K562 (cell line): ENCODE measurements around the gene NPFF. TPM values are rescaled to one million over a fixed set of nuclear protein-coding genes. Genes with fewer than 3 reads are reported as not detected.

ENCODE experiments used
- ATAC-seq: fragments of 200-7000 bp; cut with Tn5 transposase; 3 replicates; pipeline ENCODE4 v1.9.1; 2020; ENCODE audit warnings: moderate library complexity
- BruUV-seq: library from RNA; stranded (reverse); fragments of 400-500 nt; replicated peaks from 2 replicates; lab custom pipeline; 2021; lab: Mats Ljungman, UMichigan
- CTCF ChIA-PET: fragments of 300-600 bp; formaldehyde crosslinking; extraction: SDS; loops from one replicate; lab custom pipeline; 2021; ENCODE audit warnings: low intra/inter-chr PET ratio; lab: Yijun Ruan, JAX
- POLR2A ChIA-PET: fragments of 300-600, 350-650 bp; sonication (Branson Sonifier 250); formaldehyde crosslinking; extraction: SDS; loops from one replicate; lab custom pipeline; 2021; ENCODE audit warnings: antibody characterized with exemption, inconsistent platforms; lab: Yijun Ruan, JAX
- DNase-seq, 4 experiments: peaks; one replicate each; pipeline versions ENCODE4 v3.0.0 to v3.0.0-alpha.2; 2011 to 2018; ENCODE audit warnings: low spot score in 3 of 4, mixed read lengths in 3 of 4; ENCODE audit errors: extremely low read depth in 1 of 4
- FAIRE-seq: peaks from 2 replicates; lab custom pipeline; 2011; peaks lifted over from hg19 to GRCh38; lab: Jason Lieb, UNC
- H2AFZ ChIP-seq: 2 replicates; pipeline ENCODE4 v1.6.0; 2011; ENCODE audit warnings: low read depth, low read length, control low read depth, inconsistent platforms
- H3K27ac ChIP-seq: fragments of 200-600 bp; 3 replicates; pipeline ENCODE4 v1.8.0; 2011; ENCODE audit warnings: low read depth, mild to moderate bottlenecking, control low read depth, inconsistent platforms, low read length, moderate library complexity, mixed read lengths; ENCODE audit errors: extremely low read depth
- H3K27me3 ChIP-seq, 2 experiments: fragments of 300-600 bp in 1 of 2; 2 replicates in 1 of 2; 3 replicates in 1 of 2; pipeline versions ENCODE4 v1.6.0 to v1.8.0; 2011; ENCODE audit warnings: inconsistent platforms in 2 of 2, low read length in 2 of 2, mild to moderate bottlenecking in 1 of 2, mixed read lengths in 1 of 2, moderate library complexity in 1 of 2; ENCODE audit not compliant: control insufficient read depth in 2 of 2, insufficient read depth in 2 of 2
- H3K36me3 ChIP-seq: fragments of 300-600 bp; 3 replicates; pipeline ENCODE4 v1.8.0; 2011; ENCODE audit warnings: mild to moderate bottlenecking, low read length, inconsistent platforms; ENCODE audit not compliant: control insufficient read depth, insufficient read depth
- H3K4me1 ChIP-seq, 2 experiments: fragments of 200-600 bp in 1 of 2; replicated peaks in 1 of 2; 2 replicates in 1 of 2; 3 replicates in 1 of 2; pipeline versions ENCODE4 v1.5.1 to v1.8.0; 2011; ENCODE audit warnings: inconsistent platforms in 2 of 2, low read length in 2 of 2, mild to moderate bottlenecking in 1 of 2, mixed read lengths in 1 of 2, moderate library complexity in 1 of 2; ENCODE audit not compliant: control insufficient read depth in 2 of 2, insufficient read depth in 2 of 2
- H3K4me2 ChIP-seq: 2 replicates; pipeline ENCODE4 v1.6.1; 2011; ENCODE audit warnings: low read length, control low read depth, inconsistent platforms, mixed read lengths; ENCODE audit not compliant: insufficient read depth
- H3K4me3 ChIP-seq: fragments of 200-600 bp; sonication (generic), shearing (Covaris generic); 2 replicates; pipeline ENCODE4 v1.5.1; 2016; ENCODE audit warnings: control low read depth, inconsistent platforms
- H3K79me2 ChIP-seq: fragments of 200-600 bp; 3 replicates; pipeline ENCODE4 v1.8.0; 2011; ENCODE audit warnings: low read length, inconsistent platforms; ENCODE audit not compliant: control insufficient read depth, insufficient read depth
- H3K9ac ChIP-seq, 2 experiments: 2 replicates each; pipeline versions ENCODE4 v1.6.0 to v1.6.1; 2011; ENCODE audit warnings: low read depth in 2 of 2, low read length in 2 of 2, control low read depth in 1 of 2, inconsistent platforms in 1 of 2, mild to moderate bottlenecking in 1 of 2, mixed read lengths in 1 of 2; ENCODE audit not compliant: insufficient read depth in 1 of 2
- H3K9me1 ChIP-seq: one replicate; pipeline ENCODE4 v1.6.0; 2011; ENCODE audit warnings: inconsistent platforms, mild to moderate bottlenecking, low read length, moderate library complexity; ENCODE audit not compliant: control insufficient read depth, insufficient read depth
- H3K9me3 ChIP-seq: replicated peaks from 2 replicates; pipeline ENCODE4 v1.5.1; 2011; ENCODE audit warnings: low read depth, low read length, inconsistent platforms; ENCODE audit not compliant: control insufficient read depth, insufficient read depth
- H4K20me1 ChIP-seq: replicated peaks from 2 replicates; pipeline ENCODE4 v1.6.1; 2011; ENCODE audit warnings: low read length, inconsistent platforms, mixed read lengths; ENCODE audit not compliant: control insufficient read depth, insufficient read depth
- ARNT ChIP-seq, 2 experiments: fragments of 450-650 bp; IDR thresholded peaks; 2 replicates each; pipeline ENCODE4 v1.6.1; 2016; ENCODE audit warnings: mild to moderate bottlenecking in 1 of 2
- ASH1L ChIP-seq: fragments of 450-650 bp; IDR thresholded peaks from 2 replicates; pipeline ENCODE4 v1.6.1; 2018; ENCODE audit warnings: borderline replicate concordance, mild to moderate bottlenecking, low read depth; ENCODE audit not compliant: partially characterized antibody
- BMI1 ChIP-seq: fragments of 150-350 bp; IDR thresholded peaks from 2 replicates; pipeline ENCODE4 v1.6.1; 2014; ENCODE audit warnings: low read length
- CBX3 ChIP-seq, 2 experiments: IDR thresholded peaks; 1 replicate in 1 of 2; 2 replicates in 1 of 2; pipeline ENCODE4 v1.6.1; 2012; ENCODE audit warnings: inconsistent platforms in 2 of 2, low read length in 2 of 2, borderline replicate concordance in 1 of 2, control low read depth in 1 of 2
- CREM ChIP-seq: IDR thresholded peaks from 2 replicates; pipeline ENCODE4 v1.6.1; 2014; ENCODE audit warnings: antibody characterized with exemption, low read depth
- DPF2 ChIP-seq: fragments of 450-650 bp; IDR thresholded peaks from 2 replicates; pipeline ENCODE4 v1.6.1; 2016
- E2F8 ChIP-seq: fragments of 450-650 bp; IDR thresholded peaks from 2 replicates; pipeline ENCODE4 v1.7.1; 2018; ENCODE audit warnings: mild to moderate bottlenecking, low read depth; ENCODE audit not compliant: partially characterized antibody
- ETV6 ChIP-seq, 3 experiments: fragments of 150-350 bp in 1 of 3; sonication (generic) in 1 of 3; formaldehyde crosslinking in 1 of 3; IDR thresholded peaks; 2 replicates each; pipeline versions ENCODE4 v1.6.1 to v1.8.0; 2014 to 2022; ENCODE audit warnings: borderline replicate concordance in 2 of 3, low read depth in 2 of 3, antibody characterized with exemption in 1 of 3, low read length in 1 of 3, mild to moderate bottlenecking in 1 of 3, missing genetic modification reagents in 1 of 3
- HNRNPK ChIP-seq: fragments of 200-400 bp; formaldehyde crosslinking; IDR thresholded peaks from one replicate; pipeline ENCODE4 v1.6.1; 2018; ENCODE audit warnings: mild to moderate bottlenecking, low read depth, low read length; ENCODE audit not compliant: poor library complexity, severe bottlenecking
- LEF1 ChIP-seq: fragments of 450-650 bp; IDR thresholded peaks from 2 replicates; pipeline ENCODE4 v1.6.1; 2016; ENCODE audit warnings: mild to moderate bottlenecking
- PCBP2 ChIP-seq: fragments of 200-400 bp; formaldehyde crosslinking; IDR thresholded peaks from 2 replicates; pipeline ENCODE4 v1.6.1; 2018; ENCODE audit warnings: low read length, low read depth, mild to moderate bottlenecking, moderate library complexity; ENCODE audit not compliant: poor library complexity, severe bottlenecking
- RB1 ChIP-seq: fragments of 450-650 bp; IDR thresholded peaks from 2 replicates; pipeline ENCODE4 v1.6.1; 2017; ENCODE audit warnings: low read depth, mild to moderate bottlenecking
- RBM39 ChIP-seq: fragments of 200-400 bp; formaldehyde crosslinking; optimal IDR thresholded peaks from 2 replicates; pipeline ENCODE3; 2018; ENCODE audit warnings: low read depth, low read length
- RCOR1 ChIP-seq, 2 experiments: IDR thresholded peaks; 2 replicates each; pipeline ENCODE4 v1.6.1; 2012; ENCODE audit warnings: low read depth in 2 of 2, low read length in 2 of 2, borderline replicate concordance in 1 of 2, improper control_type of control experiment in 1 of 2
- ZBTB34 ChIP-seq: fragments of 250-450 bp; sonication (Bioruptor Pico); IDR thresholded peaks from 2 replicates; pipeline ENCODE4 v1.8.0; 2021; ENCODE audit warnings: mild to moderate bottlenecking, moderate library complexity
- ZKSCAN1 ChIP-seq: fragments of 150-350 bp; IDR thresholded peaks from 2 replicates; pipeline ENCODE4 v1.6.1; 2016; ENCODE audit warnings: low read depth, low read length
- WGBS: fragments of 100-300 bp; shearing (Covaris generic); methylation state at CpG from one replicate; pipeline ENCODE4 v1.1.6; 2016; ENCODE audit warnings: low coverage, mixed read lengths; ENCODE audit not compliant: insufficient coverage; ENCODE audit errors: missing lambda C conversion rate; 5-methylcytosine and 5-hydroxymethylcytosine counted together
- in situ Hi-C: fragments of 300-500 bp; cut with MboI; formaldehyde crosslinking; loops from 4 replicates; pipeline ENCODE4 v1.15.0; 2018; ENCODE audit warnings: inconsistent platforms, mixed read lengths
- intact Hi-C: fragments of 100-400 bp; cut with micrococcal nuclease; formaldehyde crosslinking; loops from 2 replicates; pipeline ENCODE4 v1.14.2; 2022
- polyA plus RNA-seq, 8 experiments: library from polyadenylated mRNA; depleted of rRNA in 4 of 8; stranded (reverse) in 5 of 8; unstranded in 3 of 8; fragments of >200 nt; fragmentation: Nextera tagmentation in 2 of 8; fragmentation: Illumina TruSeq in 1 of 8; extraction: Ambion mirVana in 2 of 8; extraction: Trizol in 1 of 8; gene quantifications; 2 replicates each; pipeline versions ENCODE4 v1.2.1 to v1.2.3, GENCODE V29; 2011 to 2014; ENCODE audit warnings: inconsistent platforms in 1 of 8, missing spikeins in 1 of 8
- total RNA-seq, 7 experiments: library from RNA; depleted of rRNA in 6 of 7; stranded (reverse); fragments of >200 nt in 6 of 7; fragmentation: Illumina TruSeq in 2 of 7; extraction: Trizol in 2 of 7; gene quantifications; 2 replicates each; pipeline versions ENCODE4 v1.2.1 to v1.2.3, GENCODE V29; 2011 to 2021; ENCODE audit warnings: low replicate concordance in 1 of 7

The NPFF gene
- total and polyA plus RNA-seq, 9 of the 15 experiments (the other 6 are each of a cell fraction or from before 2014, with no cell fraction given) = 0.15 to 1.2 (median 0.55) TPM; not detected in 6

GRCh38 chr12:53508534-53509170 is 1.4 kb upstream of the NPFF start:
- peak; percentile 72 to 90 (median 82) for DNase-seq
- in situ Hi-C loops = loop anchor here (10.0 kb wide), 1 partner anchor 184 kb away; the partner anchor contains the start of gene AAAS
- intact Hi-C loops = loop anchor here (1.0 to 10.0 kb wide), 5 partner anchors 86 to 444 kb away; partner anchors contain the start of gene AMHR2
- FAIRE-seq = peak; percentile 96
- Histone ChIP-seq H2AFZ (peak overlapping the region; percentile 78), H4K20me1 (no peaks in the 10 kb centered on the region), H3K79me2 (no peaks in the 10 kb centered on the region), H3K4me2 (no peak overlapping the region), H3K9ac (peak overlapping the region in 1 of 2 experiments; percentile 68; a peak in 1 of 4 replicates), H3K27ac (0 out of 3 replicates have a peak overlapping the region, but pooled peaks have one; percentile 14), H3K36me3 (peaks cover 58% of the 10 kb centered on the region; the same call in 2 of the 3 replicates), H3K27me3 (no peaks in the 10 kb centered on the region; a peak in 1 of 5 replicates), H3K9me3 (no peaks in the 10 kb centered on the region), H3K4me3 (no peak overlapping the region), H3K4me1 (peaks cover 4 to 7% of the 10 kb centered on the region in 2 experiments; a peak in 4 of 5 replicates), H3K9me1 (no peaks in the 10 kb centered on the region)
- peak; percentile 98 for ATAC-seq
- ChIA-PET POLR2A (interaction anchor here (0.6 to 1.4 kb wide), 13 partner anchors 9 to 188 kb away, joined by 3 to 6 read pairs (median 3); partner anchors contain the start of genes AAAS and MAP3K12), CTCF (interaction anchor here (0.6 to 2.2 kb wide), 5 partner anchors 27 to 296 kb away, joined by 3 to 21 read pairs (median 4); no protein-coding TSS in a partner anchor)
- BruUV-seq = no TSS peak
- WGBS = 22% methylated on average over 7 of the region's 7 CpGs
- TF ChIP-seq ARNT (IDR thresholded peaks at IDR 0.05) (no peak), RCOR1 (IDR thresholded peaks at IDR 0.05; ENCODE audit: borderline replicate concordance in 1 of 2, low read depth in 2 of 2, low read length in 2 of 2) (0 out of 4 replicates have a peak, but pooled peaks of 1 of the 2 experiments have one; percentile 47), BMI1 (no peak), RBM39 (no peak), PCBP2 (no peak), ETV6 (IDR thresholded peaks at IDR 0.05; ENCODE audit: borderline replicate concordance in 1 of 2, low read depth in 2 of 2, low read length in 1 of 2) (peak in 1 of 2 experiments; percentile 26; a peak in 1 of 4 replicates), ETV6 (CRISPR knock-in tag; IDR thresholded peaks at IDR 0.05; ENCODE audit: borderline replicate concordance) (no peak), RB1 (0 out of 2 replicates have a peak, but pooled peaks have one; percentile 22), CBX3 (IDR thresholded peaks at IDR 0.05; ENCODE audit: borderline replicate concordance in 1 of 2, low read length in 2 of 2) (peak in 1 of 2 experiments; percentile 20; a peak in 1 of 3 replicates), ZKSCAN1 (no peak), ASH1L (no peak), LEF1 (no peak), ZBTB34 (CRISPR knock-in tag) (no peak), CREM (peak; percentile 22; the same call in 1 of the 2 replicates), HNRNPK (no peak), E2F8 (peak; percentile 24), DPF2 (no peak)
